AML-193 (cell line): Measurements from ENCODE around the gene ZDHHC14.
"Not testable (repeated sequence)": the region's sequence is repeated elsewhere in the genome, so short reads cannot be mapped to it uniquely, and the experiment has no call there.

Experiments used
- DNase-seq, 2 experiments: peaks; one replicate each; lab custom pipeline; 2025; lab: John Stamatoyannopoulos, UW

ZDHHC14 gene

DNA sequence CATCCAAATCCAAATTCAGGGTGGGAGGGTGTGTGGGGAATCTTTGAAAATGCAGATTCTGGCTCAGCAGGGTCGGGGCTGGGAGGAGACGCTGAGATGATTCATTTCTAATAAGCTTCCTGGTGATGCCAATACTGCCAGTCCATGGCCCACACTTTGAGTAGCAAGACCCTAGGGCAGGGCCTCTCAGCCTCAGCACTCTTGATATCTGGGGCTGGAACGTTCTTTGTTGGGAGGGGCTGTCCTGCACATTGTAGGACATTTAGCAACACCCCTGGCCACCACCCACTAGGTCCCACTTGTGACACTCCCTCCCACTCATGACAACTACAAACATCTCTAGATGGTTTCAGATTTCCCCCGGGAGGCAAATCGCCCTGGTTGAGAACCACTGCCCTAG lies 191.0 kb downstream of the ZDHHC14 start:
- DNase-seq = no peak

DNA sequence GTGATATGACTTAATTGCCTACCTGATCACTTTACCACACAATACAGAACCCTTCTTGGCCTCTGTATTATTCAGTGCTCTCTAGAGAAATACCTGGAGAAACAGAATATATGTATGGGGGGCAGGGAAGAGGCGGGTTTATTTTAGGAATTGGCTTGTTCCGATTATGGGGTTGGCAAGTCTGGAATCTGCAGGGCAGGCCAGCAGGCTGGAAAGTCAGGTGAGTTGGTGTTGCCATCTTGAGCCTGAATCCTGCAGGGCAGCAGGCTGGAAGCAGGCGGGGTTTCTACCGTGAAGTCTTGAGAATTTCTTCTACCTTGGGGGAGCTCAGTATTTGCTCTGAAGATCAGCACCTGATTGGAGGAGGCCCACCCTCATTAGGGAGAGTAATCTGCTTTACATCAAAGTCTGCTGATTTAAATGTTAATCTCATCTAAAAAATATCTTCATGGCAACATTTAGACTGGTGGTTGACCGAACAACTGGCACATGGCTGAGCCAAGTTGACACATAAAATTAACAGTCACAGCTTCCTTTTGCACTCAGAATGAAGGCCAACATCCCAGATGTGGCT lies 193.9 kb downstream of the ZDHHC14 start:
- no peak for DNase-seq

DNA sequence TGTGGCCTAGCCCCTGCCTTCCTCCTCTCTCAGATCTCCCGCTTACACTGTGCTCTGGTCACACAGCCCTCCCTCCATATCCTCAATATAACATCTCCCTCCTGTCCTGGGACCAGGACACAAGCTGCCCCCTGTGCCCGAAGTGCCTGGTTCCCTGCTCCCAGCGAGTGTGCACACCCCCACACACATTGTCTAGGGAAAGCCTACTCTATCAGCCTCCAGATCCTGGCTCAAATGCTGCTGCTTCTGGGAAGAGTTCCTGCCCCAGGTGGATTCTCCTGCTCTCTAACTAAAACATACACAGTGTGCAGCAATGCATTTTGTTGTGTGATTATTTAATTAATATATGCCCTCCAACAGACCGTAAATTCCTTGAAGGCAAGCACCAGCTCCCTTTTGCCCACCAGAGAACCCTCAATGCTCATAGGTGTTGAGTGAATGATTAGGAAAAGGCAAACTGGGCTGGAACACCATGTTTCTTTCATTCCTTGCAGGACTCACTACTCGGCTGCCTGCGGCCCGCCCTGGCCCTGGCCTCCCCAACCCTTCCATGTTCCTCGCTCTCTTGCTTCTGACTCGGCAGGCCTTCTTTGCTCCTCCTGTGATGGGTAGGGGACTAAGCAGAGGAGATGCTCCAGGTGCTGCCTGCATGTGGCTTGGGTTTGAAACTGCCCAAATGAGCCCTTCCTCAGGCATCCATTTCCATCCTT lies 194.6 kb downstream of the ZDHHC14 start:
- DNase-seq = no peak

DNA sequence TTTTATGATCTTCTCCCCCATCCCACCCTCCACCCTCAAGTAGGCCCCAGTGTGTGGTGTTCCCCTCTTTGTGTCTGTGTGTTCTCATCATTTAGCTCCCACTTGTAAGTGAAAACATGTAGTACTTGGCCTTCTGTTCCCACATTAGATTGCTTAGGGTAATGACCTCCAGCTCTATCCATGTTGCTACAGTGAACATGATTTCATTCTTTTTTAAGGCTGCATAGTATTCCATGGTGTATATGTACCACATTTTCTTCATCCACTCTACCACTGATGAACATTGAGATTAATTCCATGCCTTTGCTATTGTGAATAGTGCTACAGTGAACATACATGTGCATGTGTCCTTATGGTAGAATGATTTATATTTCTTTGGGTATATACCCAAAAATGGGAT lies 196.0 kb downstream of the ZDHHC14 start:
- DNase-seq = not testable (repeated sequence)

DNA sequence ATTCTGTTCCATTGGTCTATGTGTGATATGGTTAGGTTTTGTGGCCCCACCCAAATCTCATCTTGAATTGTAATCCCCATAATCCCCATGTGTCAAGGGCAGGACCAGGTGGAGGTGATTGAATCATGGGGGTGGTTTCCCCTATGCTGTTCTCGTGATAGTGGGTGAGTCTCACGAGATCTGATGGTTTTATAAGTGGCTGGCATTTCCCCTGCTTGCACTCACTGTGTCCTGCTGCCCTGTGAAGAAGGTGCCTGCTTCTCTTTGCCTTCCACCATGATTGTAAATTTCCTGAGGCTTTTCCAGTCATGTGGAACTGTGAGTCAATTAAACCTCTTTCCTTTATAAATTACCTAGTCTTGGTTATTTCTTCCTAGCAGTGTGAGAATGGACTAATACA lies 197.5 kb downstream of the ZDHHC14 start:
- not testable (repeated sequence) for DNase-seq

DNA sequence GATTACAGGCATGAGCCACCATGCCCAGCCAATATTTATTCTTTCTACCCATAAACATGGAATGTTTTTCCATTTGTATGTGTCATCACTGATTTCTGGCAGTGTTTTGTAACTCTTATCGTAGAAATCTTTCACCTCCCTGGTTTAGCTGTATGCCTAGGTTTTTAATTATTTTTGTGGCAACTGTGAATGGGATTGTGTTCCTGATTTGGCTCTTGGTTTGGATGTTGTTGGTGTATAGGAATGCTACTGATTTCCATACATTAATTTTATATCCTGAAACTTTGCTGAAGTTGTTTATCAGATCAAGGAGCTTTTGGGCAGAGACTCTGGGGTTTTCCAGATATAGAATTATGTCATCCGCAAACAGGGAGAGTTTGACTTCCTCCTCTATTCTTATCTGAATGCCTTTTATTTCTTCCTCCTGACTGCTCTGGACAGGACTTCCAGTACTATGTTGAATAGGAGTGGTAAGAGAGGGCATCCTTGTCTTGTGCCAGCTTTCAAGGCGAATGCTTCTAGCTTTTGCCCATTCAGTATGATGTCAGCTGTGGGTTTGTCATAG lies 198.6 kb downstream of the ZDHHC14 start:
- DNase-seq = no peak

DNA sequence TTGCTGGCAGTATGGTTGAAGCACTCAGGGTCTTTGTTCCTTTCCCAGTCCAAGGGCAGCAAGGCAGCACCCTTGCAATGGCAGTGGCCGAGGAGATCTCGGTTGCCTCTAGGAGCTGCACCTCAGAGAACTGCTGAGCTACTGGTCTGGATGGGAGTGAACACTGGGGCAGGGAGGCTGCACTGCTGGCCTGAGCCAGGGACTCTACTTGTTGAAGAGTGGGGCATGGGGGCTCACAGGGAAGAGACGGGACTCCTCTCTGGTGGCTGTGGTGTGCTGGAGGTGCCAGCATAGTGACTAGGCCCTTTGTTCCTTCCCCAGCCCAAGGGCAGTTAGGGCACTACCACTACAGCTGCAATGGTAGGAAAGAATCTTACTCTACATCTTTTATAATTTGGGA lies 203.0 kb downstream of the ZDHHC14 start:
- no peak for DNase-seq

DNA sequence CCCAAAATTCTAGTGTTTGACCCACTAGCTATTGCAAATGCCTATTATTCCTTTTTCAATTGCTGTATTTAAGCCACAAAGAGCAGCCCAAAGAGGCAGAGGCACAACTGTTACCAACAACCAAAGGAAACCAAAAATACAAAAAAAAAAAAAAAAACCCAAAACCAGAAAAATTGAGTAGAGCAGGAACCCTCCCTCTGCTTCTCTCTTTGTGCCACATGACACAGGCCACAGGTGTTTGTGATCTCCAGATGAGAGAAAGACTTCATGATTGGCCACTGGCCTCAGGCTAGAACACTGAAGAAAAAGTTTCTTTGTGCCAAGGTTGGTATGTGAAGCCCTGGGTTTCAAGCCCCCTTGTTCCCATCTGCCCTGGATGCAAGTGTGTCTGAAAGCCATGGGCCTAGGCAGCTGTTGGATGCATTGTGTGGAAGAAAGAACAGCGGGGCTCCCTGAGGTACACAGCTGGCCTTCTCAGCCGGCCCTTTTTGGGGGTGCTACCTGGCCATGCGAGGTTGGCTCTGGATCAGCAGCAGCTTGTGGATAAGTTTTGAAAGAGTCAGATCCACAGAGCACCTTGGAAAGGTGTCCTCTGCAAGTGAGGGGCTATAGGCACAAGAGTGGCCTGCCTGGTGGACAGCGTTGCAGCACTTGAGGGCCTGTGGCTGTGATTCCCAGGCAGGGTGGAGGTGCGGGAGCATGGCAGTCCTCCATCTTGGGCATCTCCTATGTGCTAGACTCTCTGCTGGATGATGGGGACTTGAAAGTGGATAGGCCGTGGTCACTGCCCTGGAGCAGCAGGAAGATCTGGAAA lies 204.5 kb downstream of the ZDHHC14 start:
- DNase-seq = no peak

DNA sequence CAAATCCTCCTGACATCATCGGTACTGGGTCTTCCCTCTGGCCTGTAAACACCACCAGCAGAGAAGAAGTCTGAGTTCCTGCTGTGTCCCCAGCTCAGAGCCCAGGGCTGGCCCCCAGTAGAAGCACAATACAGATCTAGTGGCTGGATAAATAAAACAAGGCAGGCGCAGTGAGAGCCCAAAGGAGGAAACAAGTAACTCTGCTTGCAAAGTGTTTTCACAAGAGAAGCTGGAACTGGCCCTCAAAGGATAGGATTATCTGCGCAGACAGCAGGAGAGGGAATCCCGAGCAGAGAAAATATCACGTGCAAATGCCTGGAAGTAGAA lies 205.1 kb downstream of the ZDHHC14 start:
- no peak for DNase-seq

DNA sequence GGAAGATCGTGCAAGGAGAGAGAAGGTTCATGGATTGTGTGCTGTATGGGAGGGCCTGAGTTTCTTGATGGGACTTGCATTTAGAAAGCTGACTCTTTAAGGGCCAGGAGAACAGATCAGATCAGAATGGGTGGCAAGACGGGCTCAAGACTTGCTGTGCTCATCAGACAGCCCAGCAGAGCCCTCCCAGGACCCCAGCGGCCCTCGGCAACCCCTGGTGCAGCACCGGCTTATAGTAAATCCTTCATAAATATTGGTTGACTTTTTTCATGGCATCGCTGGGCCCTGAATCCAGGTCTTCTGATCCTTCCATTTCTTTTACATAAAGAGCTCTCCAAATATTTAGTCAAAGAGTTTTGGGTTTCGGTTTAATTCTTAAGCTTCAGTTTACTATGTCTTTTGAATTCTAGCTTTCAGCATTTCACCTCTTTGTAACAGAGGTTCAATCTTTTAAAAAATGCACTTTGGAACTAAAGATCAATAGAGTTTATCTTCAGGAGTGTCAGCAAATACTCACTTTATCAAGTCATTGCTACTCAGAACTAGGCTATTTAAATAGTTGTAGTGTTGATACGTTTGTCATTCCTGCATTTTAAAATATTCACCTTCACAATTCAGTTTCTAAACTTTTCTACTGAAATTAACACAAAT lies 205.6 kb downstream of the ZDHHC14 start:
- DNase-seq = no peak

DNA sequence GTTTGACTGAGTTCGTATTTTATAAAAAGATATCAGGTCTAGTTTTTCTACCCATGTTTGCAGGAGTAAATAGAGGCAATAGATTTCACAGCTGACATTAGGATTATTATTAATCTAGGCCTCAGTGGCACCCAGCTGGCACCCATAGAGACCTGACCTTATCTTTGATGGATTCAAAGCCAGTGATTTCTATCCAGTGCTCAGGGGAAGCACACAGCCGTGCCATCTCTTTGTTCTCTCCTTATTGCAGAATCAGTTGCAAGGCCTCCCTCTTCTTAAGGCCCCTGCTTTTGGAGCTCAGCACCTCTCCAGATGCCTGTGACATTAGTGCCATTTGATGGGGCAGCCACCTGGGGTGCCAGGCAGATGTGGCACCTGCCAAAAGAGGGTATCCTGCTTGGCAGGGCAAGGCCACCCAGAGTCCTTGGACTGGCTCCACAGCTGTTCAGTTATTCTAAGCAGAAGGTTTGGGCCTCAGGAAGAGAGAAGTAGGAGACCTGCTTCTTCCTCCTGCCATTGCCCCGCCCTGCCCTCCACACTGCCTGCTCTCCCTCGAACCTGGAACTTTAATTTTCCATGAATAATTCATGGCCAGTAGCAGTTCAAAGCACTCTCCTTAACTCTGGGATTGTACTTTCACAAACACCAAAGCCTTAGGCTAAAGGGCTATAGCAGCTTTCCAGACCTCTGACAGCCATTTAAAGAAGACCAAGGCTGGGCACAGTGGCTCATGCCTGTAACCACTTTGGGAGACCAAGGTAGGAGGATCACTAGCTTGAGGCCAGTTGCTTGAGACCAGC lies 206.3 kb downstream of the ZDHHC14 start:
- no peak for DNase-seq

DNA sequence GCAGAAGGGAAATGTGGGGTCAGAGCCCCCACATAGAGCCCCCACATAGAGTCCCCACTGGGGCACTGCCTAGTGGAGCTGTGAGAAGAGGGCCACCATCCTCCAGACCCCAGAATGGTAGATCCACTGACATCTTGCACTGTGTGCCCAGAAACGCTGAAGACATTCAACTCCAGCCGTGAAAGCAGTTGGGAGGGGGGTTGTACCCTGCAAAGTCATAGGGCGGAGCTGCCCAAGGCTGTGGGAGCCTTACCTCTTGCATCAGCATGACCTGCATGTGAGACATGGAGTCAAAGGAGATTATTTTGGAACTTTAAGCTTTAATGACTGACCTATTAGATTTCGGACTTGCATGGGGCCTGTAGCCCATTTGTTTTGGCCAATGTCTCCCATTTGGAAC lies 209.7 kb downstream of the ZDHHC14 start:
- not testable (repeated sequence) for DNase-seq

DNA sequence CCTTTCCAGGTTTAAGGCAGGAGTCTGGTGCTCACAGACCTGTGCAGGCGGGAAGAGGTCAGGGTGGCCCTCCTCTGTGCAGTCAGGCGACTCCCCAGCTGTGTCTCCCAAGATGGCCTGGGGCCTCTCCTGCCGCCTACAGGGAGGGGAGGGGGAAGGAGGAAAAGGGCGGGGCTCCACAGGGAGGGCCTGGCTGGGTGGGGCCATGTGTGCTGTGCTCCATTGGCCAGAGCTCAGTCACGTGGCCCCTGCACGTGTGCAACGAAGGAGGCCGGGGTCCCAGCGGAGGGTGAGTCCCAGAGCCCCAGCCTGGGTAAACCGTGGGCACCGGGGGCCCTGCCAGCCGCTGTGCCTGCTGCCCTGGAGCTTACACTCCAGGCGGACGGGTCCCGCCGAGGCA lies 211.6 kb downstream of the ZDHHC14 start:
- no peak for DNase-seq

DNA sequence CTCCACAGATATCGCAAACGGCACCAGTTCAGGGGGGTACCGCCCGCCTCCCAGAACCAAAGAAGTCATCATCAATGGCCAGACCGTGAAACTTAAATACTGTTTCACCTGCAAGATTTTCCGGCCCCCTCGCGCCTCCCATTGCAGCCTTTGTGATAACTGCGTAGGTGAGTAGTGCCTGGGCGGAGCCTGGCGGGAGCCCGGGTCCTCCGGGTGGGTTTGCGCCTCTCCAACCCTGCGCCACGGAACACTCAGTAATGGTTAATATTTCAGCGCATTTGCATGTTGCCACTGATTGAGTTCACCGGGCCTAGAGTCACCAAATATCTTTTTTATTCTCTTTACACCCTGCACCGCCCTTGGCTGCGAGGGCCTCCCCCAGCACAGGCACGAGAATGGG lies 212.0 kb downstream of the ZDHHC14 start:
- DNase-seq = no peak

DNA sequence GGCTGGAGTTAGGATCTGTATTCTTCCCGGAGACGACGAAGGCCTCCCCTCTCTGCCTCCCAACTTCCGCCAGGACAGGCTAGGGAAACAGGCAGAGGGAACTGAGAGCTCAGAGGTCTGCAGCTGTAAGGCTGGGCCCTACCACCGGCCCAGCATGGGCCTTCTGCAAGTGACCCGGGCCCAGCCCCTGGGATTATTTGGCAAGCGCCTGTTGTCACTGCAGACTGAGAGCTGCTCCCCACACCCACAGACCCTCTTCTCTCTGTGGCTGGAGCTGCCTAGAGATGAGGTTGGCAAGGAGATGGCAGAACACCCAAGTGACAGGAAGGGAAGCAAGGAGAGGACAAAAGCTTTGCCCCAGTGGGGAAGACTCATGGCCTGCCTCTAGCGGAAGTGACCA lies 212.6 kb downstream of the ZDHHC14 start:
- no peak for DNase-seq

DNA sequence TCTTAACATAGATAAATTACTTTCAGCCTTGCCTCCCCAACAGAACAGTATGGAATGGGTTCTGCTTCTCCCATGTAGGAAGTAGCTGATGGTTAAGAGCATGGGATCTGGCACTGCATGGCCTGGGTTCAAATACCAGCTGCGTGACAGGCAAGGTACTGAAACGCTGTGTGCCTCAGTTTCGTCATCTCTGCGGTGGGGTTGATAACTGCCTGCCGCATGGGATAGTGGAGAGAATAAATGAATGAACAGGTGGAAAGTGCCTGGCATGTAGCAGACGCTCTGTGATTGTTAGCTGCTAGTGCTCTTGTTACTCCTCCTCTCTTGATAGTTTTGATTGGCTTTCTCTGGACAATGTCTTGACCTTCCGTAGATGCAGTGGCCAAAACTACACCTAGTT lies 213.3 kb downstream of the ZDHHC14 start:
- no peak for DNase-seq

DNA sequence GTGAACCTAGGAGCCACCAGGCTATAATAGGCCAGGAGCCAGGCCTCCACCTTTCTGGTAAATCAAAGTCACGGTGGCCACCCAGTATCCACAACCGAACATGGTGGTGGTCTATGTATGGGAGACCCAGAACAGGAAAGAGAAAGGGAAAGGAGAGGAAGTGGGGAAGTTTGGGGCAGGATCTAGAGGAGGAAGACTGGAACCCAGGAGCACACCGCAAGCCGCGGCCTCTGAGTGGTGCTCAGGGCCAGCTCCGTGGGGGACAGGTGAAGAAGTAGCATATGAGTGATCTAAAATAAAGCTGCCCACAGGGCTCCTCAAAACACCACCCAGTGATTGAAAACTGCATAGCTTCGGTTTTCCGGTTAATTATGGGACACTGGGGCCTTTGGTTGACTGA lies 214.8 kb downstream of the ZDHHC14 start:
- DNase-seq = no peak

DNA sequence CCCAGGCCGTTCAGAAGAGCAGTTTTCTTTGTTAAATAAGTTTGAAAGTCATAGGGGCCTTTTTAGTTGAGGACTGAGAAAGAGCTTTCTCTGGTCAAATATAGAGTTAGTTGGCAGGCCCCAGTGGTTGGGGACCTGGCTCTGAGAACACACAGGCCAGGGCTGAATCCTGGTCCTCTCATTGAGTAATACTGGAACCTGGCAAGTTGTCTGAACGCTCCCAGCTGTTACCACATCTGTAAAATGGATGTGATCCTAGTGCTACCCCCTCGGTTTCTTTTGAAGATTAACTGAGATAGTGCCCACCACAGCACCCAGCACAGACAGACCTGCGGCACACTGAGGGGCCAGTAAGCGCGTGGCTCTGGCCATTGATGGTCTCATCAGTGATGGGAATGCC lies 215.5 kb downstream of the ZDHHC14 start:
- DNase-seq = no peak

DNA sequence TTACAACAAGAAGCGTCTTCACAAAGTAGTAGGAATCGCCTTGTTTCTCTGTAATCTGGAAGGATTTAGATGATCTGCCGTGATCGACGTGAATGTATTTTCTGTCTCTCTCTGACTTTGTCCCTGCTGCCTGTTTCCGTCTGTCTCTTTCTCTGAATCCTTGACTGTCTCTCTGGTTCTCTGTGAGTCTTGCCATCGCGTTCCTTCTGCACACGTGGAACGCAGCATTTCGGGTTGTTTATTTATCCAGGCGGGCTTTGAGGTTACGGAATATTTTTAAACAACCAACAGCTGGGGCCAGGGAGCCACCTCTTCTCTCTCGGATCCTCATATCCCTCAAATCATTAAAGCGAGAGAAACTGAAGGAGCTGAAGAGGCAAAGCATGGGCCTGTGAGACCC lies 215.9 kb downstream of the ZDHHC14 start:
- no peak for DNase-seq

DNA sequence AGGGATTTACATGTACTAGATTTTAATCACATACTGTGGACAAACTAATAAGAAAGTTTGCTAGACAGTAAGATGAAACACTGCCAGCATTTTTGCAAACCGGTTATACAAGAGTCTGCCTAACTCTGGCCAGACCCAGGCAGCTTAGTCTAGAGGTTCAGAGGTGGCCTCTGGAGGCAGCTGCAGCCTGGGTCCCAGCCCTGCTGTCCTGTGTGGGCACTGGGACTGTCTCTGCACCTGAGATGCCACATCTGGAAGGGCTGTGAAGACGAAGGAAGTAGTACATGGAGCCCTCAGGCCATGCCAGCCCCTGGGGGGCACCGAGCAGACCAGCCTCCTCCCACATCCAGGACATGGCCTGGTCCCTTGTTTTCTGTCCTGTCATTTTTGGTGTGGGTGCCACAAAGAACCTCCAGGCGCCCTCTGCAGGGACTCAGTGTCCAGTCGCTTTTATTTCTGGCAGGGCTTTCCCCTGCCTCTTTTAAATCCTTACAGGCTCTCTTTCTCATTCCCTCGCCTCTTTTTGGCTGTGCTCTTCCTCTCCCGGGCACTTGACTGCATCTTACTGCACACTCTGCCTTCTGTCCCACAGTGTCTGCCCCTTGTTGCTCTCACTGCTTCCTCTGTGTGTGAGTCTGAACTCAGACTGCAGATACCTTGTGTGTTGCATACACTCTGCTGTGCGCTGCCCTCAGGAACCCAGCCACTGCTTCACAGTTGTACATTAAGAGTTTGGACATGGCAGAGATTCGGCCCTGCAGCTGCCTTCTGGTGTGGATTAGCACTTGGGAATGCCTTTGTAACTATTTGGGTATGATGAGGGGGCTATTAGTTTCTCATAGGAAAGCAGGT lies 216.7 kb downstream of the ZDHHC14 start:
- peak; percentile 66 to 82 for DNase-seq

DNA sequence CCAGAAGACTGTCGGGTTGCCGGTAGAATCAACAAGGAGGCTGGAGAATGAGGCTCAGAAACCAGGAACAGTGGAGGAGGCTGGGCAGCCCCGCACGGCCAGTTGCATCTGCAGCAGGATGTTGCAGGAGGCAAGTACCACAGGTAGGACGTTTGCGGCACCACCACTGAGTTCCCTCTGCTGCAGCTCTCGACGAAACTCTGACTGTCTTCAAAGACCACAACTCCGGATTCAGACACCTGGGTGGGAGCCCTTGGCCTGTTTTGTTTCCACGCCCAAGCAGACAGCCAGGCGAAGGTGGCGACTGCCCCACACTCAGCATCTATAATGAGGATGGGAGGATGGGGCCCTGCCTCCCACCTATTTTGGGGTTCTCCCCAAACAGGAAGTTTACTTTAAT lies 218.2 kb downstream of the ZDHHC14 start:
- no peak for DNase-seq
